IPS DF 4.7 (cell line): ENCODE measurements around the gene PCSK6.
"Not testable (repeated sequence)": the region's sequence is repeated elsewhere in the genome, so short reads cannot be mapped to it uniquely, and the experiment has no call there.

Source experiments
- DNase-seq: peaks from one replicate; pipeline ENCODE4 v3.0.0-alpha.2; 2013; ENCODE audit warnings: low spot score; ENCODE audit errors: extremely low read depth

PCSK6 gene

DNA sequence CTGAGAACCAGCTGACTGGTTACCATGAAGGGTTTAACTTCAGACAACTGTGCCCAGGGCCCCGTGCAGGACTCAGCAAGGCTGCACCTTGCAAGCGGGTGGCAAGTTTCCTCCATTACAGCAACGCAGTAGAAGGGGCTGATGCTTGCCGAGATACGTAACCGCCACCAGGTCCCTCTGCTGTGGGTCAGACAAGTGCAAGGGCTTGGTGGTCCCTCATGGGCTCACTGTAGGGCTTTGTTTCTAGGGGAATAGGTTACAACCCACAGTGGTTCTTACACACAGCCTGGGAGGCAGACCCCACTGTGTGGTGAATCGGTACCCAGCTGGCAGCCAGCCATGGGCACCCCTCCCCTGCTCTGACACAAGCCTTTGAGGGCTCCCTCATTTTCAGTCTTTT lies 179.0 kb downstream of the PCSK6 start:
- no peak for DNase-seq

DNA sequence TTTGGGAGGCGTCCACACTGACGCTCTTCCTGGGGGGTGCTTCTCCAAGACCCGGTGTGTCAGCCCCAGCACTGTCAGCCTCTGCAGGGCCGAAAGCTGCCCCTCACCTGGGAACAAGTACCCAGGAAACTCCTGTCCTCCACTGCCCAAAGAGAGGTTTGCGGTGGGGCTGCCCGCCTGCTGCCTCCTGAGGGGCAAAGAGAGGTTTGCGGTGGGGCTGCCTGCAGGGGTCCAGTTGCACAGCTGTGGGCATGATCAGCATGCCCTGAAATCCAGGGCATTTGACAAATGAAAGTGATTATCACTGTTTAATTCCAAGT lies 179.4 kb downstream of the PCSK6 start:
- no peak for DNase-seq

DNA sequence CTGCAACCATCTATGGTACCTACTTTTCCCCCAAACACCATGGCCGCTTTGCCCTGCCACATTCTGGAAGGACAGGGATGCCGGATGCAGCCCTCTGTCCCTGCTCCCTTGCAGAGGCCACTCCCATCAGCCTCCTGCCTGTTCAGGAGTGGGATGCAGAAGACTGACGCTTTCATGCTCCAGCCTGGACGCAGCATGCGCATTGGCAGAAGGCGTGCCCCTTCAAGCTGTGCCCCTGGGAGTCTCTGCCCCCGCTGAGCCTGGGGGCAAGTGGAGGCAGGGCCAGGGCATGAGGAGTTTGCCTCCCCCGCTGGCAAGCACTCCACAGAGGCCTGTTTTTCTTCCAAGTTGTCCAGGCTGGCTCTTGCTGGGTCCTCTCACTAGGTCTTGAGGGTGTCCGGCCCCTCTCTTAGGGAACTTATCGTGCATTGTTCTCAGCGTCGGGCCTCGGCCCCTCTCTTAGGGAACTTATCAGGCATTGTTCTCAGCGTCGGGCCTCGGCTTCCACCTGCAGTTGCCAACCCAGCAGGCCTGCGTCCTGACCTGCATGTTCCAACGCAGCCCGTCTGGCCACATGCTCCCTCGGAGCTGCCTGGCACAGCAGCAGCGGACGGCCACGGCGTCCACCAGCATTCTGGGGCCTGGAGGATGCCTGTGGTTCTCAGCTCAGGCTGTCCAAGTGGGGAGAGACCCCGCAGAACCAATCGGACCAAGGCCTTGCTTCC lies 179.9 kb downstream of the PCSK6 start:
- no peak for DNase-seq

- DNase-seq: no peak
Measured at GRCh38 chr15:101308604-101309435, 180.7 kb downstream of the PCSK6 start.

- DNase-seq: no peak
Measured at GRCh38 chr15:101307897-101308603, 181.5 kb downstream of the PCSK6 start.

GRCh38 chr15:101307048-101307896 lies 182.2 kb downstream of the PCSK6 start:
- DNase-seq: no peak

DNA sequence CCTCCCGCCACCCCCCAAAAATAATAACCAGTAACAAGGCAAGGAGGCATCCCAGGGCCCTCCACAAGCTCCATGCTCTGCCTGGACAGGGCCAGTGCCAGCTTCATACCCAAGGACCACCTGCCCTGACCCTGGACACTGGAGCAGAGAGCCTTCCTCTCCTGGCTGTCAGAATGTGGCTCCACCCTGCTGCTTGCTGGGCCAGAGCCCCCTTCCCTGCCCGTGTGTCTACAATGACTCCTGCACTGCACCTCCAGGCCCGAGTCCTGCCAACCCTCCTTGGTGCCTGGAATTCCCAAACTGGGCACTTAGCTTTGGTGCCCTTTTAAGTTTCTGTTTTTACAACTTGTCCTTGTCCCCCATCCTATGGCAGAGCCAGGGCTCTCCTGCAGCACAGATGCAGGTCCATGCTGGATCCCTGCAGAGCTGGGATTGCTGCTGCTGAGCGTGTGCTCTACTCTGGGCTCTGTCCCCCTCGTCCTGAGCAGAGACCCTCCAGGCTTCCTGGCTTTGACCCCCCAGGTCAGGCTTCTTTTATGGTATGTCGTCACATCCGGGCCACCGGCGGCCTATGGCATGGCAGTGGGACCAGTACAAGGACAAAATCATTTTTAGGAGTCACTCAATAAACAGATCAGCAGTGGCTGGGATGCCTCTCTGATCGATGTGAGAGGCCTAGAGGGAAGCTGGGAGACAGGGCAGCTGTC lies 183.0 kb downstream of the PCSK6 start:
- no peak for DNase-seq

- DNase-seq: no peak
Measured at GRCh38 chr15:101305820-101306255, 183.7 kb downstream of the PCSK6 start.

DNA sequence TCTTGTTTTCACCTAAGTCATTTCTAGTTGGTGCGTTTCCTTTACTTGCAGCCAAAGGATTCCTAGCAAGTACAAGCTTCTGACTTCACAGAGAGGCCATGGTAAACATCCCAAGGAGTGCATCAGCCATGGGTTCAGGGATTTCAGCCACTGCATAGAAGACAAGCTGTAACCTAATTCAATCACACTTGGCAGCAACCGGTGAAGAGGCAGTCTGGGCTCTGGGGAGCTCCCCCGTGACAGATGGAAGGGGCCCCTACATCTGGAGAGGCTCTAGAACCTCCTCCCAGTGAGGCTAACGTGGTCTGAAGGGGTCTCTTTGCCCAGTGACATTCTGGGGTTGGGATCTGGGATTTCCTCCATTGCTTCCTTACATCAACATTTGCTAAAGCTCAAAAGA lies 186.1 kb downstream of the PCSK6 start:
- DNase-seq: no peak

DNA sequence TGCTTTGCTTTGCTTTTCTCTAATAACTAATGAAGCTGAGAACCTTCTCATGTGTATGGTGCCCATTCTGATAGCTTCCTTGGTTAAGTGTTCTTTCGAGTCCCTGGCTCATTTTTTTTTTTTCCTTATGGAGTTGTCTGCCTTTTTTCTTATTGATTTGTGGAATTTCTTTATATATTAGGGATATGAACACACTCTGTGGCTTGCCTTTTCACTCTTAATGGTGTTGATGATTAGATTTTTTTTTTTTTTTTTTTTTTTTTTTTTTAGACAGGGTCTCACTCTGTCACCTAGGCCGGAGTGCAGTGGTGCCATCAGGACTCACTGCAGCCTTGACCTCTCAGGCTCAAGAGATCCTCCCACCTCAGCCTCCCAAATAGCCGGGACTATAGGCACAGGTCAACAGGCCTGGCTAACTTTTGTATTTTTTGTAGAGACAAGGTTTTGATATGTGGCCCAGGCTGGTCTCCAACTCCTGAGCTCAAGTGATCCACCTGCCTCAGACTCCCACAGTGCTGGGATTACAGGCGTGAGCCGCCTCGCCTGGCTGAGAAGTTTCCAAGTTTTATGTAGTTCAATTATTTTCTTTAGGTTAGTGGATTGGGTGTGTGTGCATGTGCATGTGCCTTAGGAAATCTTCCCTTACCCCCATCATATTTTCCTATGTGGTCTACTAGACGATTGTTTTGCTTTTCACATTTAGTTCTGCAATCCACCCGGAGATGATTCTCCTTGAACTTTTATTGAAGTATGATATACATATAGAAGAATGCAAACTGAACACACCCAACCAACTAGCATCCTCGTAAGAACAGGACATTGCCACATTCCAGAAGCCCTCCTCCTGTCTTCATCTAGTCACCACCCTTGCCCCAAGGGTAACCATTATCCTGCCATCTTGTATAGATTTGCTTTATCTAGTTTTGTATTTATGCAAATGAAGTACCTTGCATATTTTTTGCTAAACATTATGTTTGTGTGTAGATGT lies 192.8 kb downstream of the PCSK6 start:
- no peak for DNase-seq

DNA sequence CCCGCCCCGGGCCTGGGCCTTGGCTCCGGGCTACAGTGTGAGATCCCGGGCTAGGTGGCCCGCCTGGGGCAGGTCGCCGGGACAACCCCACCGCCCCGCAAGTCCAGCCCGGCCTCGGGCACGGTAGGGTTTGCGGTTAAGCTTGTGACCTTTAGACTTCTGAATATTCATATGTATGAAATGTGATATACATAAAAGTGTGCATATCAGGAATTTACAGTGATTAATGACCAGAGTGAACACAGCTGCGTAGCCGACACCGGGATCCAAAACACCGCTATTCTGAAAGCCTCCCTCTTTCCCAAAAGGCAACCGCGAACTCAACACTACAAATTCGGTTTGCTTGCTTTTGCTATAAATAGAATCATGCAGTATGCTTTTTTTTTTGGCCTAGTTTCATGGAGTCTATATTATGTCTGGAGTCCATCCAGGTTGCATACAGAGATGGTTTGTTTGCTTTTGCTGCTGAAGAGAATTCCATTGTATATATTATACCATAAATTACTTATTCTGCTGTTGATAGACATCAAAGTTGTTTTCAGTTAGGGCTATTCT lies 193.8 kb downstream of the PCSK6 start:
- no peak for DNase-seq

GRCh38 chr15:101294731-101295606 lies 194.5 kb downstream of the PCSK6 start, which contains the start of gene SNRPA1:
Gene SNRPA1 (minus strand): TSS chr15:101295248. CDS start chr15:101295178, 70 bp downstream.
- DNase-seq: no peak

- DNase-seq: no peak
Measured at GRCh38 chr15:101293122-101293521, 196.4 kb downstream of the PCSK6 start.

DNA sequence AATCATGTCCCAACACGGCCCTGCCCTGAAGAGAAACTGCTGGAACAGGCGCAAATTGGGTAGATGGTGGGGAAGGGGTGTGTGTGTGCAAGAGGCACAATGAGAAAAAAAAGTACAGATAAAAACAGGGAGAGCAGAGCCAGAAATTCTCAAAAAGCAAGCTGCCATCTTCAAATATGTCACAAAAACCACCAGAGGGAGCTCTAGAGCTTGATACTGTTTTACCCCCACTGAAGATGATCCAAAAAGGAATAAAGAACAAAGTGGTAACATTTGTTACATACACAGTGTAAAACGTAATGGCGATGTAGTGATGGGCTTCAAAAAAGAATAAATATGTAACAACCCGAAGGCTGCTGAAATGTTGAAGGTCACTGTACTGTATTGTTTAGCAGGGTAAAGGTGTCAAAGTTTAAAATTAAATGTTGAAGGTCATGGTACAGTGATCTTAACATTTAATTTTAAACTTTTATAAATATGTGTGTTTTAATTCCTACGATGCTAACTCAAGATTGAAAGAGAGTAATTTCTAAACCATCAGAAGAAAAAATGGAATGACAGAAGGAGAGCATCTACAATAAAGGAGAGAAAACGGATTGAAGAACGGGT lies 200.5 kb downstream of the PCSK6 start:
- DNase-seq: no peak

DNA sequence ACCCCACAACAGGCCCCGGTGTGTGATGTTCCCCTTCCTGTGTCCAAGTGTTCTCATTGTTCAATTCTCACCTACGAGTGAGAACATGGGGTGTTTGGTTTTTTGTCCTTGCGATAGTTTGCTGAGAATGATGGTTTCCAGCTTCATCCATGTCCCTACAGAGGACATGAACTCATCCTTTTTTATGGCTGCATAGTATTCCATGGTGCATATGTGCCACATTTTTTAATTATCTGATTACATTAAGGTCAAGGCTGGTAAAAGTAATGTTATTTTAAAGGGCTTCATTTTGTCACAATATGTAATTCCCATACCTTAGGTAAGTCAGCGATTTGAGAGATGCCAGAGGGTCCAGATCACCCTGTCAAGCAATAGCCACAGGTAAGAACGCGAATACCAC lies 202.2 kb downstream of the PCSK6 start:
- DNase-seq: not testable (repeated sequence)

DNA sequence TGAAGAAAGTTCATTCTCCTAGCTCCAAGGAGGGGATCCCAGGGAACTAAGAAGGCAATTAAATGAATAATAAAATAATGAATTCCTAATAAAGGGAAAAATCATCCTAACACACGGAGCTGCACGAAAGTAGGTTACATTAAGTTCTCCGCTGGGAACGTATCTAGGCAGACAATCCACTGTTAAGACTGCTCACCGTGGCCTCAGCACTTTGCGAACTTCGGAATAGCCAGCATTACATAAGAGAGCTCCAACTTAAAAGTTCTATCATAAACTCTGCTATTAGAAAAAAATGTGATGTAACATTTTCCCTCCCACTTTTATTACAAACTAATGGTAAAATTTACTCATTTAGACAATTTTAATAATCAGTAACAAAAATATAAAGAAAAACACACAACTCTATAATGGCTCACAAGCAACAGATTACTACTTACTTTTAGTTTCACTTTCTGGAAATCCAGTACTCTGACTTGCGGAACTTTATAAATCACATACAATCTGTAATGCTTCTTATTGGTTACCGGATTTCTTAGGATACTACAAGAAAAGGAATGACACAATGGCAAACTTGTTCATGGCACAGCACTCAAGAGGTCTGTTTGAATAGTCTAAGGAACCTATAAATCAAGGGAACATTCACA lies 202.9 kb downstream of the PCSK6 start:
- no peak for DNase-seq

GRCh38 chr15:101283931-101284330 lies 205.6 kb downstream of the PCSK6 start:
- no peak for DNase-seq
